GM23248 (cell line): ENCODE data around the gene GALNT12. TPM values are rescaled to one million over a fixed set of nuclear protein-coding genes. Genes with fewer than 3 reads are reported as not detected.
A peak's percentile ranks its signal among the peaks of the same experiment; 100 is the strongest.

Experiments
- DNase-seq: peaks from one replicate; pipeline ENCODE4 v3.0.0-alpha.2; 2015
- H2AFZ ChIP-seq: fragments of 200-600 bp; sonication (generic); 2 replicates; pipeline ENCODE4 v1.6.1; 2016; ENCODE audit warnings: antibody characterized with exemption
- H3F3A ChIP-seq: fragments of 200-600 bp; sonication (generic); 2 replicates; pipeline ENCODE4 v1.6.1; 2016; ENCODE audit warnings: mild to moderate bottlenecking, antibody characterized with exemption, mixed run types; ENCODE audit not compliant: insufficient read depth
- H3K27ac ChIP-seq: fragments of 200-600 bp; sonication (generic); 2 replicates; pipeline ENCODE4 v1.5.1; 2016; ENCODE audit warnings: mild to moderate bottlenecking
- H3K27me3 ChIP-seq: fragments of 200-600 bp; sonication (generic); replicated peaks from 2 replicates; pipeline ENCODE4 v1.6.1; 2016; ENCODE audit warnings: mild to moderate bottlenecking; ENCODE audit not compliant: insufficient read depth
- H3K36me3 ChIP-seq: fragments of 200-600 bp; sonication (generic); 2 replicates; pipeline ENCODE4 v1.6.1; 2016; ENCODE audit warnings: low read depth, mild to moderate bottlenecking
- H3K4me1 ChIP-seq: fragments of 200-600 bp; sonication (generic); 2 replicates; pipeline ENCODE4 v1.6.1; 2016; ENCODE audit warnings: mild to moderate bottlenecking; ENCODE audit not compliant: insufficient read depth
- H3K4me2 ChIP-seq: fragments of 200-600 bp; sonication (generic); one replicate; pipeline ENCODE4 v1.6.1; 2016; ENCODE audit warnings: mild to moderate bottlenecking; ENCODE audit not compliant: unreplicated experiment
- H3K4me3 ChIP-seq: fragments of 200-600 bp; sonication (generic); 2 replicates; pipeline ENCODE4 v1.5.1; 2016; ENCODE audit warnings: mild to moderate bottlenecking
- H3K79me2 ChIP-seq: fragments of 200-600 bp; sonication (generic); 2 replicates; pipeline ENCODE4 v1.6.1; 2016; ENCODE audit warnings: mild to moderate bottlenecking; ENCODE audit not compliant: insufficient read depth
- H3K9ac ChIP-seq: fragments of 200-600 bp; sonication (generic); 2 replicates; pipeline ENCODE4 v1.6.1; 2016; ENCODE audit warnings: mild to moderate bottlenecking
- H3K9me2 ChIP-seq: fragments of 200-600 bp; sonication (generic); 2 replicates; pipeline ENCODE4 v1.6.1; 2016; ENCODE audit warnings: mixed run types, mild to moderate bottlenecking, moderate library complexity; ENCODE audit not compliant: insufficient read depth
- H3K9me3 ChIP-seq: fragments of 200-600 bp; sonication (generic); one replicate; pipeline ENCODE4 v1.6.1; 2017; ENCODE audit warnings: low read depth
- H4K20me1 ChIP-seq: fragments of 200-600 bp; sonication (generic); 2 replicates; pipeline ENCODE4 v1.6.0; 2016; ENCODE audit not compliant: insufficient read depth
- EZH2 ChIP-seq: fragments of 200-600 bp; sonication (generic); IDR thresholded peaks from 2 replicates; pipeline ENCODE4 v1.6.1; 2018; ENCODE audit warnings: antibody characterized with exemption, mild to moderate bottlenecking; ENCODE audit not compliant: insufficient read depth, poor library complexity, severe bottlenecking
- EZH2phosphoT487 ChIP-seq: fragments of 200-600 bp; sonication (generic); IDR thresholded peaks from 2 replicates; pipeline ENCODE4 v1.6.1; 2018; ENCODE audit warnings: antibody characterized with exemption, moderate library complexity, mild to moderate bottlenecking, low read depth; ENCODE audit not compliant: insufficient read depth
- WGBS, 2 experiments: methylation state at CpG; one replicate each; pipeline ENCODE4 v1.1.6; 2015 to 2017; ENCODE audit warnings: low lambda C conversion rate in 2 of 2, low coverage in 1 of 2; ENCODE audit errors: missing lambda C conversion rate in 2 of 2; 5-methylcytosine and 5-hydroxymethylcytosine counted together
- in situ Hi-C: fragments of 300-500 bp; cut with MboI; formaldehyde crosslinking; loops from 2 replicates; pipeline ENCODE4 v1.15.0; 2020
- polyA plus RNA-seq: library from polyadenylated mRNA; unstranded; fragments of >200 nt; fragmentation: Nextera tagmentation; extraction: Ambion mirVana; gene quantifications from 2 replicates; pipeline ENCODE4 v1.2.1, GENCODE V29; 2016
- total RNA-seq: library from RNA; depleted of rRNA; stranded (reverse); fragments of >200 nt; shearing (Covaris generic); gene quantifications from 2 replicates; pipeline ENCODE4 v1.2.3, GENCODE V29; 2014

The GALNT12 gene
- total and polyA plus RNA-seq, 2 experiments from 2014 or later, result 0.74 to 10.1 TPM

DNA sequence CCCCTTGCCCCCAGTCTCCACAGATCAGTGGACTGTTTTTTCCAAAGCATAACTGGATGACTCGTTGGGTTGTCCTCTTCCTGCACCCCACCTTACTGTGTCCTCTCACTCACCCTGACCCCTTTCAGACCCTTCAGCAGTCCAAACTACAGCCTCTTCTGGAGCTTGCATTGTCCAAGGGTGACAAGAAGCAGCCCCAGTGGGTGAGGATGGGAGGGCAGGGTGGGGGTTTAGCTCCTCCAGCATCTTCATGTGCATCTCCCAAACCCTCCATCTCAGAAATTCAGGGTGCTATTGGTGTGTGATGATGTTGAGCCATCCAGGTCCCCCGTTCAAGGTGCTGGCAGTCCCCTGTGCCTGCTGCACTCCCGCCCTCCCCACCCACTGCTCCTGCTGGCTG, 73.9 kb downstream of the GALNT12 start:
- Histone ChIP-seq H3K27ac (0 out of 2 replicates have a peak overlapping the region, but pooled peaks have one; percentile 78), H3F3A (peaks cover 17% of the 10 kb centered on the region; the same call in 1 of the 2 replicates), H3K9me3 (no peaks in the 10 kb centered on the region), H3K4me1 (peaks cover 34% of the 10 kb centered on the region), H2AFZ (no peak overlapping the region), H3K27me3 (no peaks in the 10 kb centered on the region), H3K79me2 (no peaks in the 10 kb centered on the region), H4K20me1 (no peaks in the 10 kb centered on the region), H3K36me3 (no peaks in the 10 kb centered on the region), H3K4me2 (no peak overlapping the region), H3K4me3 (no peak overlapping the region), H3K9me2 (no peaks in the 10 kb centered on the region), H3K9ac (no peak overlapping the region)
- 99 to 100% methylated on average over 1 to 3 of the region's 3 CpGs for WGBS, 2 experiments
- in situ Hi-C loops, result no loop called here
- TF ChIP-seq EZH2, result no peak
- TF ChIP-seq EZH2phosphoT487, result no peak
- no peak for DNase-seq

GRCh38 chr9:98881836-98882568, 74.5 kb downstream of the GALNT12 start:
- TF ChIP-seq EZH2 (no peak), EZH2phosphoT487 (no peak)
- Histone ChIP-seq H3K9me3 (no peaks in the 10 kb centered on the region), H3K4me3 (no peak overlapping the region), H3K4me2 (peak overlapping the region; percentile 57), H3K27me3 (no peaks in the 10 kb centered on the region), H3F3A (peaks cover 17% of the 10 kb centered on the region; the same call in 1 of the 2 replicates), H3K36me3 (no peaks in the 10 kb centered on the region), H2AFZ (0 out of 2 replicates have a peak overlapping the region, but pooled peaks have one; percentile 16), H4K20me1 (no peaks in the 10 kb centered on the region), H3K27ac (peak overlapping the region; percentile 78), H3K4me1 (peaks cover 41% of the 10 kb centered on the region), H3K79me2 (no peaks in the 10 kb centered on the region), H3K9me2 (no peaks in the 10 kb centered on the region), H3K9ac (0 out of 2 replicates have a peak overlapping the region, but pooled peaks have one; percentile 36)
- 25 to 26% methylated on average over 8 of the region's 8 CpGs for WGBS, 2 experiments
- peak; percentile 85 for DNase-seq
- in situ Hi-C loops, result no loop called here

GRCh38 chr9:98882569-98882923, 75.1 kb downstream of the GALNT12 start:
- no peaks in the 10 kb centered on the region for H3K79me2 ChIP-seq
- no peak overlapping the region for H3K4me2 ChIP-seq
- in situ Hi-C loops, result no loop called here
- H3K4me1 ChIP-seq, result peaks cover 46% of the 10 kb centered on the region
- peaks cover 17% of the 10 kb centered on the region; the same call in 1 of the 2 replicates for H3F3A ChIP-seq
- H3K27ac ChIP-seq, result peak overlapping the region; percentile 78
- H2AFZ ChIP-seq, result no peak overlapping the region
- 54 to 58% methylated on average over 2 of the region's 2 CpGs for WGBS, 2 experiments
- no peaks in the 10 kb centered on the region for H3K9me3 ChIP-seq
- no peaks in the 10 kb centered on the region for H4K20me1 ChIP-seq
- H3K36me3 ChIP-seq, result no peaks in the 10 kb centered on the region
- H3K4me3 ChIP-seq, result no peak overlapping the region
- no peak for DNase-seq
- TF ChIP-seq EZH2phosphoT487 (no peak), EZH2 (no peak)
- no peaks in the 10 kb centered on the region for H3K27me3 ChIP-seq
- H3K9ac ChIP-seq, result no peak overlapping the region
- no peaks in the 10 kb centered on the region for H3K9me2 ChIP-seq

- Histone ChIP-seq H4K20me1 (no peaks in the 10 kb centered on the region), H3K9me2 (no peaks in the 10 kb centered on the region), H3F3A (peaks cover 20% of the 10 kb centered on the region), H3K4me2 (no peak overlapping the region), H3K9me3 (no peaks in the 10 kb centered on the region), H2AFZ (no peak overlapping the region), H3K36me3 (no peaks in the 10 kb centered on the region), H3K4me3 (no peak overlapping the region), H3K9ac (no peak overlapping the region), H3K27ac (no peak overlapping the region), H3K79me2 (no peaks in the 10 kb centered on the region), H3K4me1 (peaks cover 53% of the 10 kb centered on the region), H3K27me3 (no peaks in the 10 kb centered on the region)
- no peak for DNase-seq
- 31 to 41% methylated on average over 1 of the region's 1 CpG for WGBS, 2 experiments
- in situ Hi-C loops, result no loop called here
- TF ChIP-seq EZH2 (no peak), EZH2phosphoT487 (no peak)
These were observed 75.8 kb downstream of the GALNT12 start for GRCh38 chr9:98883276-98883675.
